Measurements from ENCODE around the gene CFAP73. TPM values are rescaled to one million over a fixed set of nuclear protein-coding genes. Genes with fewer than 3 reads are reported as not detected.

The CFAP73 gene
- total and polyA plus RNA-seq, 10 of the 15 experiments (the other 5 are each of a cell fraction or from before 2014, with no cell fraction given): 0.18 TPM; not detected in 9

DNA sequence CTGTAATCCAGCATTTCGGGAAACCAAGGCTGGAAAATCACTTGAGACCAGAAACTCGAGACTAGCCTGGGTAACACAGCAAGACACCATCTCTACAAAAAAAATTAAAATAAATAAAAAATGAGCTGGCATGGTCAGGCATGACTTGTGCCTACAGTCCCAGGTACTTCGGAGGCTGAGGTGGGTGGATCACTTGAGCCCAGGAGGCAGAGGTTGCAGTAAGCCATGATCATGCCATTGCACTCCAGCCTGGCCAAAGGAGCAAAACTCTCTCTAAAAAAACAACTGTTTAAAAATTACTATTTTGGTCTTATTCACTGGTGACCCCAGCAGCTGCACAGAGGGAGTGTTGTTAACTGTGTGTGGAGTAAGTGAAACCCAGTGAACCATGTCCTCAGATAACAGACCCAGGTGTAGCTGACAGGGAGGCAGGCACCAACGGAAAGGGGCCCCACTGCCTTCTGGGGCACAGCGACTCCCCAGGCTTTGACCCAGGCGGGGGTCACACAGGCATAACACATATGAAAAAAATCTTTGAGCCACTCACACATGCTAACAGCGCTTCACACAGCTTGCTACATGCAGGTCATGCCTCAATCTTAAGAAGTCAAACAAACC, 23.7 kb downstream of the CFAP73 start:
- no peaks in the 10 kb centered on the region for H3K27me3 ChIP-seq (replicated peaks in 1 of 2; ENCODE audit: control insufficient read depth in 2 of 2, insufficient read depth in 2 of 2, low read length in 1 of 2)
- ATAC-seq: peak; percentile 68
- ChIA-PET POLR2A (interaction anchor here (1.1 to 1.4 kb wide), 3 partner anchors 9 to 57 kb away, joined by 3 read pairs; no protein-coding TSS in a partner anchor), RAD21 (ENCODE audit: unreplicated experiment) (interaction anchor here (0.6 to 4.3 kb wide), 16 partner anchors 13 to 273 kb away, joined by 3 to 29 read pairs (median 10); partner anchors contain the start of genes DDX54 and RITA1), CTCF (interaction anchor here (0.6 to 10.5 kb wide), 37 partner anchors 10 to 349 kb away, joined by 3 to 102 read pairs (median 6); partner anchors contain the start of genes CFAP73, DDX54, RASAL1 and RITA1), SMC1A (ENCODE audit: uncharacterized antibody, unreplicated experiment) (interaction anchor here (1.0 to 6.8 kb wide), 22 partner anchors 11 to 273 kb away, joined by 3 to 66 read pairs (median 5); partner anchors contain the start of genes DDX54 and OAS2)
- H3K9me3 ChIP-seq (replicated peaks; ENCODE audit: control insufficient read depth, insufficient read depth, low read length): peaks cover 3% of the 10 kb centered on the region; the same call in 1 of the 3 replicates
- H3K4me3 ChIP-seq: no peak overlapping the region
- no peaks in the 10 kb centered on the region for H4K20me1 ChIP-seq (ENCODE audit: control insufficient read depth, insufficient read depth)
- peak overlapping the region; percentile 45 for H3K27ac ChIP-seq (ENCODE audit: control insufficient read depth, insufficient read depth)
- H3K4me2 ChIP-seq (ENCODE audit: control insufficient read depth, insufficient read depth): peak overlapping the region; percentile 26; the same call in 1 of the 2 replicates
- peaks cover 32 to 43% of the 10 kb centered on the region in 2 experiments for H3K36me3 ChIP-seq (ENCODE audit: control insufficient read depth in 2 of 2, insufficient read depth in 2 of 2, low read length in 1 of 2)
- H3K79me2 ChIP-seq (ENCODE audit: control insufficient read depth, insufficient read depth, low read length): no peaks in the 10 kb centered on the region
- 71% methylated on average over 7 of the region's 7 CpGs for WGBS (ENCODE audit: insufficient coverage, insufficient replicate concordance, low lambda C conversion rate, missing lambda C conversion rate)
- peaks cover 19% of the 10 kb centered on the region for H3K4me1 ChIP-seq (ENCODE audit: control insufficient read depth, insufficient read depth, low read length)
- FAIRE-seq: peak; percentile 54
- H2AFZ ChIP-seq (ENCODE audit: control insufficient read depth, low read depth, low read length): no peak overlapping the region
- no peak for DNase-seq (ENCODE audit: low read depth, low spot score)
- BruUV-seq (replicated peaks): no TSS peak
- H3K9ac ChIP-seq (ENCODE audit: control insufficient read depth, insufficient read depth, low read length): peak overlapping the region; percentile 56
- intact Hi-C loops (cut with micrococcal nuclease; ENCODE audit: unreplicated experiment): loop anchor here (5.0 kb wide), 2 partner anchors 181 to 271 kb away; no protein-coding TSS in a partner anchor
- in situ Hi-C loops (cut with MboI): no loop called here
- TF ChIP-seq, protein P1, sequence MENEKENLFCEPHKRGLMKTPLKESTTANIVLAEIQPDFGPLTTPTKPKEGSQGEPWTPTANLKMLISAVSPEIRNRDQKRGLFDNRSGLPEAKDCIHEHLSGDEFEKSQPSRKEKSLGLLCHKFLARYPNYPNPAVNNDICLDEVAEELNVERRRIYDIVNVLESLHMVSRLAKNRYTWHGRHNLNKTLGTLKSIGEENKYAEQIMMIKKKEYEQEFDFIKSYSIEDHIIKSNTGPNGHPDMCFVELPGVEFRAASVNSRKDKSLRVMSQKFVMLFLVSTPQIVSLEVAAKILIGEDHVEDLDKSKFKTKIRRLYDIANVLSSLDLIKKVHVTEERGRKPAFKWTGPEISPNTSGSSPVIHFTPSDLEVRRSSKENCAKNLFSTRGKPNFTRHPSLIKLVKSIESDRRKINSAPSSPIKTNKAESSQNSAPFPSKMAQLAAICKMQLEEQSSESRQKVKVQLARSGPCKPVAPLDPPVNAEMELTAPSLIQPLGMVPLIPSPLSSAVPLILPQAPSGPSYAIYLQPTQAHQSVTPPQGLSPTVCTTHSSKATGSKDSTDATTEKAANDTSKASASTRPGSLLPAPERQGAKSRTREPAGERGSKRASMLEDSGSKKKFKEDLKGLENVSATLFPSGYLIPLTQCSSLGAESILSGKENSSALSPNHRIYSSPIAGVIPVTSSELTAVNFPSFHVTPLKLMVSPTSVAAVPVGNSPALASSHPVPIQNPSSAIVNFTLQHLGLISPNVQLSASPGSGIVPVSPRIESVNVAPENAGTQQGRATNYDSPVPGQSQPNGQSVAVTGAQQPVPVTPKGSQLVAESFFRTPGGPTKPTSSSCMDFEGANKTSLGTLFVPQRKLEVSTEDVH (IDR thresholded peaks at IDR 0.05; ENCODE audit: low read depth, partially characterized antibody): no peak
- 0 out of 4 replicates have a peak, but pooled peaks of 1 of the 2 experiments have one; percentile 27 for TF ChIP-seq BHLHE40 (IDR thresholded peaks at IDR 0.05; ENCODE audit: borderline replicate concordance in 1 of 2, low read depth in 2 of 2, low read length in 1 of 2)
- no peak for TF ChIP-seq ESRRA (IDR thresholded peaks at IDR 0.05; ENCODE audit: low read length)
- TF ChIP-seq KDM1A (IDR thresholded peaks at IDR 0.05; ENCODE audit: borderline replicate concordance): no peak
- TF ChIP-seq NFXL1 (IDR thresholded peaks at IDR 0.05; ENCODE audit: borderline replicate concordance): no peak
- TF ChIP-seq HDAC2 (IDR thresholded peaks at IDR 0.05): no peak
- no peak for TF ChIP-seq ZZZ3 (IDR thresholded peaks at IDR 0.05; ENCODE audit: control insufficient read depth, insufficient read length, low read depth)
- TF ChIP-seq GATAD2B (conservative IDR thresholded peaks at IDR 0.05; ENCODE audit: low read depth): no peak
- no peak for TF ChIP-seq KLF5 (IDR thresholded peaks at IDR 0.05; ENCODE audit: partially characterized antibody)
- TF ChIP-seq CBFB (IDR thresholded peaks at IDR 0.05; ENCODE audit: low read depth): no peak
- TF ChIP-seq MYB (IDR thresholded peaks at IDR 0.05; ENCODE audit: borderline replicate concordance, low read depth, low read length): peak; percentile 68; the same call in 1 of the 2 replicates
- no peak for TF ChIP-seq ETV6 (conservative IDR thresholded peaks at IDR 0.05 in 1 of 2, IDR thresholded peaks at IDR 0.05 in 1 of 2; ENCODE audit: borderline replicate concordance in 1 of 2, low read depth in 1 of 2)
- no peak for TF ChIP-seq CBX5 (IDR thresholded peaks at IDR 0.05; ENCODE audit: low read depth)
- TF ChIP-seq, protein P2, sequence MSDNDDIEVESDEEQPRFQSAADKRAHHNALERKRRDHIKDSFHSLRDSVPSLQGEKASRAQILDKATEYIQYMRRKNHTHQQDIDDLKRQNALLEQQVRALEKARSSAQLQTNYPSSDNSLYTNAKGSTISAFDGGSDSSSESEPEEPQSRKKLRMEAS (IDR thresholded peaks at IDR 0.05; ENCODE audit: low read depth, low read length): no peak
- no peak for TF ChIP-seq RBBP5 (conservative IDR thresholded peaks at IDR 0.05)
- no peak for TF ChIP-seq ZNF622 (IDR thresholded peaks at IDR 0.05)
- TF ChIP-seq SREBF1 (IDR thresholded peaks at IDR 0.05; ENCODE audit: low read length): no peak
